Measurements from ENCODE around the gene STAT5B.

- no peak for TF ChIP-seq CTCF (IDR thresholded peaks at IDR 0.05)
- TF ChIP-seq POLR2AphosphoS5 (IDR thresholded peaks at IDR 0.05; ENCODE audit: low read depth, low read length), result no peak
Observed at GRCh38 chr17:42155614-42156045, 120.6 kb downstream of the STAT5B start.
